Stimulated activated CD8-positive, alpha-beta memory T cell treated with anti-CD3 and anti-CD28 coated beads, Interleukin-4, amount 100 ng/mL, for 48 hours (primary cell): Measurements from ENCODE around the gene CPSF6.
"Not testable (repeated sequence)": the region's sequence is repeated elsewhere in the genome, so short reads cannot be mapped to it uniquely, and the experiment has no call there.

Experiments
- DNase-seq: peaks from one replicate; pipeline ENCODE4 v3.0.0-alpha.2; 2020

Gene CPSF6

GRCh38 chr12:69239352-69239921 lies at the start of gene CPSF6:
CPSF6 (plus strand) TSS chr12:69239569; CDS start chr12:69239647, 78 bp downstream.
- peak; percentile 98 for DNase-seq

- no peak for DNase-seq
Measured at GRCh38 chr12:69196302-69197288, 42.8 kb upstream of the CPSF6 start.

GRCh38 chr12:69199976-69200375 lies 39.4 kb upstream of the CPSF6 start:
- DNase-seq = not testable (repeated sequence)

- no peak for DNase-seq
Measured at GRCh38 chr12:69204191-69204590, 35.2 kb upstream of the CPSF6 start.

GRCh38 chr12:69210661-69211060 lies 28.7 kb upstream of the CPSF6 start:
- DNase-seq = no peak

GRCh38 chr12:69211160-69211559 lies 28.2 kb upstream of the CPSF6 start:
- DNase-seq = no peak

- DNase-seq = no peak
Measured at GRCh38 chr12:69214169-69214568, 25.2 kb upstream of the CPSF6 start.

GRCh38 chr12:69225251-69225910 lies 14.0 kb upstream of the CPSF6 start:
- no peak for DNase-seq

GRCh38 chr12:69231479-69231878 lies 7.9 kb upstream of the CPSF6 start:
- no peak for DNase-seq

GRCh38 chr12:69238589-69239351 lies 599 bp upstream of the CPSF6 start:
- no peak for DNase-seq

- DNase-seq = peak; percentile 59
Measured at GRCh38 chr12:69239922-69240630, 707 bp downstream of the CPSF6 start.

GRCh38 chr12:69240631-69240995 lies 1.2 kb downstream of the CPSF6 start:
- peak; percentile 43 for DNase-seq

- DNase-seq = no peak
Measured at GRCh38 chr12:69241438-69242092, 2.2 kb downstream of the CPSF6 start.

GRCh38 chr12:69243099-69244084 lies 4.0 kb downstream of the CPSF6 start:
- no peak for DNase-seq

GRCh38 chr12:69247268-69248018 lies 8.1 kb downstream of the CPSF6 start:
- DNase-seq = no peak

GRCh38 chr12:69252033-69252432 lies 12.7 kb downstream of the CPSF6 start:
- DNase-seq = no peak

GRCh38 chr12:69254046-69254445 lies 14.7 kb downstream of the CPSF6 start:
- DNase-seq = no peak

GRCh38 chr12:69254862-69255261 lies 15.5 kb downstream of the CPSF6 start:
- DNase-seq = no peak

GRCh38 chr12:69258655-69259054 lies 19.3 kb downstream of the CPSF6 start:
- DNase-seq = no peak
